HepG2 (cell line): ENCODE measurements around the gene ZNF628. TPM values are rescaled to one million over a fixed set of nuclear protein-coding genes. Genes with fewer than 3 reads are reported as not detected.

Source experiments
- ATM ChIP-seq: fragments of 450-650 bp; IDR thresholded peaks from 2 replicates; pipeline ENCODE4 v1.7.1; 2017; ENCODE audit warnings: mild to moderate bottlenecking, borderline replicate concordance
- BCLAF1 ChIP-seq: fragments of 450-650 bp; IDR thresholded peaks from 2 replicates; pipeline ENCODE4 v1.6.1; 2017; ENCODE audit warnings: mild to moderate bottlenecking
- CREM ChIP-seq, 2 experiments: sonication (generic) in 1 of 2; formaldehyde crosslinking in 1 of 2; IDR thresholded peaks; 2 replicates each; pipeline versions ENCODE4 v1.4.0 to v1.6.1; 2016 to 2020; ENCODE audit warnings: antibody characterized with exemption in 1 of 2, mild to moderate bottlenecking in 1 of 2, missing genetic modification reagents in 1 of 2
- FOSL2 ChIP-seq: sonication (generic); formaldehyde crosslinking; IDR thresholded peaks from 2 replicates; pipeline ENCODE4 v1.4.0; 2020; ENCODE audit warnings: missing genetic modification reagents
- HNRNPLL ChIP-seq: fragments of 200-400 bp; formaldehyde crosslinking; IDR thresholded peaks from 2 replicates; pipeline ENCODE4 v1.6.1; 2017; ENCODE audit warnings: mild to moderate bottlenecking, low read depth, low read length; ENCODE audit not compliant: poor library complexity, severe bottlenecking
- KLF15 ChIP-seq: sonication (generic); formaldehyde crosslinking; IDR thresholded peaks from 2 replicates; pipeline ENCODE4 v1.8.1; 2023; ENCODE audit warnings: borderline replicate concordance, mild to moderate bottlenecking, inconsistent platforms, missing genetic modification reagents, mixed read lengths
- KMT2B ChIP-seq: IDR thresholded peaks from 2 replicates; pipeline ENCODE4 v1.6.1; 2016; ENCODE audit warnings: missing genetic modification reagents, missing compliant biosample characterization
- MLX ChIP-seq: IDR thresholded peaks from 2 replicates; pipeline ENCODE4 v1.6.1; 2016
- MTF1 ChIP-seq: sonication (generic); formaldehyde crosslinking; IDR thresholded peaks from 2 replicates; pipeline ENCODE4 v1.5.0; 2020; ENCODE audit warnings: missing genetic modification reagents
- NR2F6 ChIP-seq, 2 experiments: IDR thresholded peaks; 2 replicates each; pipeline ENCODE4 v1.6.1; 2016; ENCODE audit warnings: antibody characterized with exemption in 1 of 2, mild to moderate bottlenecking in 1 of 2
- RXRA ChIP-seq: sonication (generic); formaldehyde crosslinking; IDR thresholded peaks from 2 replicates; pipeline ENCODE4 v1.5.1; 2020; ENCODE audit warnings: missing genetic modification reagents
- SALL2 ChIP-seq: sonication (generic); formaldehyde crosslinking; IDR thresholded peaks from 2 replicates; pipeline ENCODE4 v1.8.1; 2023; ENCODE audit warnings: mild to moderate bottlenecking, missing genetic modification reagents, inconsistent platforms
- SAP130 ChIP-seq: IDR thresholded peaks from 2 replicates; pipeline ENCODE4 v1.6.1; 2016; ENCODE audit warnings: low read depth
- ZFP1 ChIP-seq: IDR thresholded peaks from 2 replicates; pipeline ENCODE4 v1.6.1; 2016
- ZHX2 ChIP-seq, 2 experiments: sonication (generic) in 1 of 2; formaldehyde crosslinking in 1 of 2; IDR thresholded peaks; 2 replicates each; pipeline versions ENCODE4 v1.6.1 to v1.9.0; 2014 to 2022; ENCODE audit warnings: antibody characterized with exemption in 1 of 2, borderline replicate concordance in 1 of 2, inconsistent platforms in 1 of 2, low read depth in 1 of 2, missing genetic modification reagents in 1 of 2
- ZNF234 ChIP-seq: sonication (generic); formaldehyde crosslinking; conservative IDR thresholded peaks from 2 replicates; pipeline ENCODE4 v1.5.1; 2020; ENCODE audit warnings: mild to moderate bottlenecking, missing genetic modification reagents
- ZNF558 ChIP-seq: sonication (generic); formaldehyde crosslinking; IDR thresholded peaks from 2 replicates; pipeline ENCODE4 v1.9.0; 2022; ENCODE audit warnings: mild to moderate bottlenecking, missing genetic modification reagents, borderline replicate concordance
- ZSCAN22 ChIP-seq: sonication (generic); formaldehyde crosslinking; IDR thresholded peaks from 2 replicates; pipeline ENCODE4 v1.4.0; 2020; ENCODE audit warnings: mild to moderate bottlenecking, missing genetic modification reagents
- ZSCAN30 ChIP-seq: sonication (generic); formaldehyde crosslinking; IDR thresholded peaks from 2 replicates; pipeline ENCODE4 v1.5.0; 2020; ENCODE audit warnings: mild to moderate bottlenecking, missing genetic modification reagents
- polyA plus RNA-seq, 8 experiments: library from polyadenylated mRNA; depleted of rRNA in 3 of 8; stranded (reverse) in 7 of 8; unstranded in 1 of 8; fragments of >200 nt; fragmentation: Illumina TruSeq in 4 of 8; extraction: Trizol in 4 of 8; gene quantifications; 2 replicates each; pipeline versions ENCODE4 v1.2.1 to v1.2.3, GENCODE V29; 2011 to 2016; ENCODE audit warnings: low read depth in 4 of 8, missing spikeins in 1 of 8, mixed read lengths in 1 of 8; ENCODE audit not compliant: insufficient read depth in 1 of 8
- total RNA-seq, 5 experiments: library from RNA; depleted of rRNA; stranded (reverse); fragments of >200 nt; fragmentation: Illumina TruSeq; extraction: Trizol; gene quantifications; 2 replicates each; pipeline ENCODE4 v1.2.3, GENCODE V29; 2016; ENCODE audit warnings: low read depth in 1 of 5
- TF ChIP-seq, protein P1 (sequence below): sonication (generic); formaldehyde crosslinking; IDR thresholded peaks from 2 replicates; pipeline ENCODE4 v1.4.0; 2020; ENCODE audit warnings: mild to moderate bottlenecking, missing genetic modification reagents

Gene ZNF628
- total and polyA plus RNA-seq, 2 of the 13 experiments (the other 11 are each of a cell fraction or from before 2014, with no cell fraction given): 0.54 to 1.2 TPM

DNA sequence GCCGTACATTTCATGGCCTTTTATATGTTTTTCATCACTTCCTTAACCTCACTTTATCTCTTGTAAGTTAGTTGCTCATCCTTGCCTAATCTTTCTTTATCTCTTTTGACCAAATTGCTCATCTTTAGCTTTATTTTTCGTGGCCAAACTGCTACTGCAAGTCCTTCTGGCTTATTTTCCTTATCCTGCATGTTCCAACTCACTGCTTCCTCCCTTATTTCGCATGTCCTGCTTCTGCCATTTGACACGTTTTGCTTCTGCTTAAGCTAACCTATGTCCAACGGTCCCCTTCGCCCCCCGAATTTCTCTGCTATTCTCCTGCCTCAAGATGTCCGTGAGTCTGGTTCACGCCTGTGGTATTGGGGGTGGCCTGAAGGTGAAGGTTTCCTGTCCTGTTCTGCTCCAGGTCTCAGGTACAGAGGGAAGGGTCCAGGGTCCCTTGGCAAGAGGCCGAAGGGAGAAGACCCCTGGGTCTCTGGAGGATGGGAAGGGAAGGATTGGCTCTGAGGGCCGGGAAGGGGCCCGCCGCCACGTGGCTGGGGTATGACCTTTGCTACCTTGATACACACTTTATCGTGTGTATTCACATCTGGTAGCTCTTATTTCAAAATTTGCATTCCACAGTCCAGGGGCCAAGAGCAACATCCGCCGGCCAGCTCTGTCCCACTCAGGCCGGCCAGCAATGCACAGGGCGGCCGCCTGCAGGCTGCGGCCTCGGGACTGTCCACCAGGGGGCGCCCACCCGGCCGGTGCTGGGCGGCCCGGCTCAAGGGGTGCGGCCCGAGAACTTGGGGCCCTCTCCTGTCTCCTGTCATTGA lies 9.0 kb upstream of the ZNF628 start (continued):
- TF ChIP-seq RXRA (CRISPR knock-in tag): peak; percentile 73; the same call in 1 of the 2 replicates
- TF ChIP-seq BCLAF1: no peak
- no peak for TF ChIP-seq KMT2B (CRISPR knock-in tag)
- TF ChIP-seq ZHX2 (IDR thresholded peaks at IDR 0.05; ENCODE audit: low read depth): no peak
- no peak for TF ChIP-seq ZHX2 (CRISPR knock-in tag; IDR thresholded peaks at IDR 0.05; ENCODE audit: borderline replicate concordance)
- peak; percentile 50 for TF ChIP-seq SAP130 (CRISPR knock-in tag)
- TF ChIP-seq ZNF558: no peak
- no peak for TF ChIP-seq ZNF234 (CRISPR knock-in tag)
- TF ChIP-seq ZSCAN30 (CRISPR knock-in tag): no peak
- no peak for TF ChIP-seq ZSCAN22
- no peak for TF ChIP-seq CREM (IDR thresholded peaks at IDR 0.05)
- no peak for TF ChIP-seq CREM (CRISPR knock-in tag; IDR thresholded peaks at IDR 0.05)
- TF ChIP-seq MLX (CRISPR knock-in tag): no peak
- no peak for TF ChIP-seq ATM
- TF ChIP-seq KLF15 (CRISPR knock-in tag): no peak
- peak; percentile 39 for TF ChIP-seq NR2F6 (IDR thresholded peaks at IDR 0.05)
- TF ChIP-seq NR2F6 (CRISPR knock-in tag; IDR thresholded peaks at IDR 0.05): peak; percentile 39; the same call in 1 of the 2 replicates
- TF ChIP-seq, protein P1, sequence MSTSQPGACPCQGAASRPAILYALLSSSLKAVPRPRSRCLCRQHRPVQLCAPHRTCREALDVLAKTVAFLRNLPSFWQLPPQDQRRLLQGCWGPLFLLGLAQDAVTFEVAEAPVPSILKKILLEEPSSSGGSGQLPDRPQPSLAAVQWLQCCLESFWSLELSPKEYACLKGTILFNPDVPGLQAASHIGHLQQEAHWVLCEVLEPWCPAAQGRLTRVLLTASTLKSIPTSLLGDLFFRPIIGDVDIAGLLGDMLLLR (CRISPR knock-in tag): no peak
- no peak for TF ChIP-seq ZFP1 (CRISPR knock-in tag)
- no peak; the same call in none of the 2 replicates for TF ChIP-seq FOSL2
- peak; percentile 26 for TF ChIP-seq HNRNPLL
- no peak for TF ChIP-seq SALL2 (CRISPR knock-in tag)
- no peak for TF ChIP-seq MTF1
